C4-2B (cell line): ENCODE measurements around the gene TRIM17.

Experiments used
- CTCF ChIP-seq: fragments of 450-650 bp; conservative IDR thresholded peaks from 2 replicates; pipeline ENCODE4 v1.5.1; 2017; ENCODE audit warnings: mild to moderate bottlenecking
- ZFX ChIP-seq: fragments of 450-650 bp; IDR thresholded peaks from 2 replicates; pipeline ENCODE4 v1.6.1; 2017

DNA sequence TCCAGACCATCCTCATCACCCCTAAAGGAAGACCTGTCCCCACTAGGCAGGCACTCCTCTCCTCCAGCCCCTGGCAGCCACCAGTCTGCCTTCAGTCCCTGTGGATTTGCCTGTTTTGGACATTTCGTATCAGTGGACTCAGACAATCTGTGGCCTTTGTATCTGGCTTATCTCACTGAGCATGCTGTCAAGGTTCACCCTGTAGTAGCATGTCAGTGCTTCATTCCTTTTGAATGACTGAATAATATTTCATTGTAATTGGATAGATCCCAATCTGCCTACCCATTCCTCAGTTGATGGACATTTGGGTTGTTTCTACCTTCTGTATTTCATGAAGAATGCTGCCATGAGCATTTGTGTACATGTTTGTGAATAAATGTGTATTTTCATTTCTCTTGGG lies 37.6 kb upstream of the TRIM17 start:
- TF ChIP-seq CTCF (no peak), ZFX (no peak)
